Psoas muscle (tissue), 8 donors: ENCODE results near the gene TSACC. TPM values are rescaled to one million over a fixed set of nuclear protein-coding genes. Genes with fewer than 3 reads are reported as not detected.
"Not testable (repeated sequence)": the region's sequence is repeated elsewhere in the genome, so short reads cannot be mapped to it uniquely, and the experiment has no call there.

Source experiments
- ATAC-seq, 4 donors: fragments of 200-7000 bp; cut with Tn5 transposase; one replicate each; pipeline ENCODE4 v1.9.1; 2020; ENCODE audit warnings: moderate library complexity in 3 of 4, mild to moderate bottlenecking in 2 of 4
- DNase-seq, 2 donors: peaks; one replicate each; pipeline ENCODE4 v3.0.0-alpha.2; 2020
- H3K27ac ChIP-seq: fragments of 200-600 bp; one replicate; pipeline ENCODE4 v1.8.0; 2022
- H3K27me3 ChIP-seq, 3 donors: fragments of 200-600 bp in 1 of 3; one replicate each; pipeline versions ENCODE4 v1.6.1 to v1.8.0; 2013 to 2022; ENCODE audit warnings: low read length in 2 of 3, mild to moderate bottlenecking in 2 of 3, moderate library complexity in 1 of 3; ENCODE audit not compliant: insufficient read depth in 3 of 3
- H3K36me3 ChIP-seq, 2 donors: fragments of 200-600 bp in 1 of 2; one replicate each; pipeline versions ENCODE4 v1.6.1 to v1.8.0; 2013 to 2022; ENCODE audit warnings: low read depth in 1 of 2, mild to moderate bottlenecking in 1 of 2, moderate library complexity in 1 of 2; ENCODE audit not compliant: insufficient read depth in 1 of 2
- H3K4me1 ChIP-seq: fragments of 200-600 bp; one replicate; pipeline ENCODE4 v1.8.0; 2022
- H3K4me3 ChIP-seq: fragments of 200-600 bp; one replicate; pipeline ENCODE4 v1.8.0; 2022; ENCODE audit warnings: mild to moderate bottlenecking
- H3K9me3 ChIP-seq: fragments of 200-600 bp; one replicate; pipeline ENCODE4 v1.8.0; 2022
- WGBS, 3 donors: extraction: QIAGEN DNeasy Blood & Tissue Kit; methylation state at CpG; one replicate each; pipeline versions ENCODE4 v1.1.6 to v1.1.7; 2013; 5-methylcytosine and 5-hydroxymethylcytosine counted together
- intact Hi-C, 2 donors: fragments of 100-400 bp; cut with DNase I; formaldehyde crosslinking; loops; one replicate each; pipeline versions ENCODE4 v1.11.0 to v1.14.2; 2022
- polyA plus RNA-seq, 3 donors: library from polyadenylated mRNA; stranded (reverse); fragments of 200-250 nt; gene quantifications; one replicate each; pipeline ENCODE4 v1.2.3, GENCODE V29; 2013
- total RNA-seq, 4 donors: library from RNA; stranded (reverse); fragmentation: NEBNext Ultra II Directional in 2 of 4; extraction: Animal tissue kit (Norgen Biotek cat#: 25700) in 2 of 4; gene quantifications; one replicate each; pipeline versions ENCODE4 v1.2.1 to v1.2.4, GENCODE V29; 2021 to 2023
- TF ChIP-seq, protein P1 (sequence below): fragments of 200-600 bp; IDR thresholded peaks from one replicate; pipeline ENCODE4 v1.8.0; 2022; ENCODE audit warnings: antibody characterized with exemption
- donor health status: healthy with polysubstance abuse.
- donor health status: DM: no; HTN: no; CAD: no; lungs with moderate emphysema.
- donor health status: Bipolar disorder and iron deficiency.
- donor health status: healthy.
- donor health status: DM: yes; HTN: yes; CAD: no.
- donor health status: DM: no; HTN: no; CAD: no.
- donor health status: DM: no; HTN: no; CAD: no.
- donor health status: DM: yes; HTN: yes; CAD: no.

TSACC gene
- total and polyA plus RNA-seq, 7 donors: 0.30 to 1.7 (median 0.84) TPM

DNA sequence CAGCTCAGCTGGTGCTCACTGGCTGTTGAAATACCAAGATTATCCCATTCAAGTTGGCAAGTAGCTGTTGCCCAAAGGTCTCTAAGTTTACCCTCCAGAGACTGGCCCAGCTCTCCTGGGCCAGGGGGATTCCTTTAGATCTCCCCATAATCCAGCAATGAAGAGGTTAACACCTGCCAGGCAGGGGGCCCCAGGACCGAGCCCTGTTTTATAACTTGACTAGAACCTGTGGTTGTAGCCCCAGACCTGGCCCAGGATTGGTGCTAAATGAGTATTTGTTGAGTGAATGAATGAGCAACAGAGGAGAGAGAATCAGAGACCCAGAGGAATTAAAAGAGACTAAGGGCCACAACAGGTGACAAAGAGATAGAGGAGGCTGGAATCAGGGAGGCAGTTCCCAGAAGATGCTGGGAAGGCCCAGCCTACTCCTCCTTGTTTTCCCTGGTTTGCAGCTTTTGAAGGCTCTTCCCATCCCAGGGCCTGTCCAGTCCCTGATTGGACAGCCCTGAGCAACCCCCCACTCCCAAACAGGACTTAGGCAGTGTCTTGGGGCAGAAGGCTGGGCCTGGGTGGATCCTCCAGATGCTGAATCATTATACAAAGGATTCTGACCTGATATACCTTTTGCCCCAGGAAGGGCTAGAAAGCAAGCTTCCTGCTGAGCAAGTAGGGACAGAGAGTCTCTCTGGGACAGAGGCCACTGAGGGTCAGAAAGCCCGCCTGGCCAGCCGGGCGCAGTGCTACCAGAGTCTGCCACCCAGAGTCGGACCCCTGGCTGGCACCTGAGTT, 28.2 kb downstream of the TSACC start:
- Histone ChIP-seq H3K9me3 (no peaks in the 10 kb centered on the region), H3K4me3 (no peak overlapping the region), H3K27me3 (peaks cover 0 to 30% (median 3%) of the 10 kb centered on the region in 3 donors), H3K4me1 (no peaks in the 10 kb centered on the region), H3K27ac (no peak overlapping the region), H3K36me3 (no peaks in the 10 kb centered on the region)
- intact Hi-C loops: loop anchor here in 1 of 2 donors (10.0 kb wide), 1 partner anchor 178 kb away; no protein-coding TSS in a partner anchor
- no peak for ATAC-seq
- TF ChIP-seq, protein P1, sequence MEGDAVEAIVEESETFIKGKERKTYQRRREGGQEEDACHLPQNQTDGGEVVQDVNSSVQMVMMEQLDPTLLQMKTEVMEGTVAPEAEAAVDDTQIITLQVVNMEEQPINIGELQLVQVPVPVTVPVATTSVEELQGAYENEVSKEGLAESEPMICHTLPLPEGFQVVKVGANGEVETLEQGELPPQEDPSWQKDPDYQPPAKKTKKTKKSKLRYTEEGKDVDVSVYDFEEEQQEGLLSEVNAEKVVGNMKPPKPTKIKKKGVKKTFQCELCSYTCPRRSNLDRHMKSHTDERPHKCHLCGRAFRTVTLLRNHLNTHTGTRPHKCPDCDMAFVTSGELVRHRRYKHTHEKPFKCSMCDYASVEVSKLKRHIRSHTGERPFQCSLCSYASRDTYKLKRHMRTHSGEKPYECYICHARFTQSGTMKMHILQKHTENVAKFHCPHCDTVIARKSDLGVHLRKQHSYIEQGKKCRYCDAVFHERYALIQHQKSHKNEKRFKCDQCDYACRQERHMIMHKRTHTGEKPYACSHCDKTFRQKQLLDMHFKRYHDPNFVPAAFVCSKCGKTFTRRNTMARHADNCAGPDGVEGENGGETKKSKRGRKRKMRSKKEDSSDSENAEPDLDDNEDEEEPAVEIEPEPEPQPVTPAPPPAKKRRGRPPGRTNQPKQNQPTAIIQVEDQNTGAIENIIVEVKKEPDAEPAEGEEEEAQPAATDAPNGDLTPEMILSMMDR: no peak
- DNase-seq: no peak
- WGBS, 3 donors: 82 to 90% (median 88%) methylated on average over 5 of the region's 5 CpGs

- H3K27me3 ChIP-seq: peaks cover 0 to 38% (median 3%) of the 10 kb centered on the region in 3 donors
- no peak for ATAC-seq
- no peaks in the 10 kb centered on the region for H3K36me3 ChIP-seq
- H3K4me1 ChIP-seq: no peaks in the 10 kb centered on the region
- WGBS, 3 donors: 76 to 91% (median 79%) methylated on average over 9 of the region's 9 CpGs
- TF ChIP-seq, protein P1: no peak
- DNase-seq: no peak
- no peak overlapping the region for H3K4me3 ChIP-seq
- intact Hi-C loops: loop anchor here in 1 of 2 donors (10.0 kb wide), 1 partner anchor 177 kb away; no protein-coding TSS in a partner anchor
- no peak overlapping the region for H3K27ac ChIP-seq
- no peaks in the 10 kb centered on the region for H3K9me3 ChIP-seq
These were observed 29.2 kb downstream of the TSACC start for GRCh38 chr1:156367383-156368156.

GRCh38 chr1:156368157-156368658, 29.9 kb downstream of the TSACC start:
- DNase-seq: no peak
- H3K4me3 ChIP-seq: no peak overlapping the region
- peaks cover 0 to 44% (median 3%) of the 10 kb centered on the region in 3 donors for H3K27me3 ChIP-seq
- TF ChIP-seq, protein P1: no peak
- WGBS, 3 donors: 90 to 95% (median 94%) methylated on average over 7 of the region's 7 CpGs
- no peaks in the 10 kb centered on the region for H3K9me3 ChIP-seq
- H3K36me3 ChIP-seq: no peaks in the 10 kb centered on the region
- H3K27ac ChIP-seq: no peak overlapping the region
- intact Hi-C loops: loop anchor here in 1 of 2 donors (10.0 kb wide), 1 partner anchor 177 kb away; no protein-coding TSS in a partner anchor
- no peak for ATAC-seq
- no peaks in the 10 kb centered on the region for H3K4me1 ChIP-seq

DNA sequence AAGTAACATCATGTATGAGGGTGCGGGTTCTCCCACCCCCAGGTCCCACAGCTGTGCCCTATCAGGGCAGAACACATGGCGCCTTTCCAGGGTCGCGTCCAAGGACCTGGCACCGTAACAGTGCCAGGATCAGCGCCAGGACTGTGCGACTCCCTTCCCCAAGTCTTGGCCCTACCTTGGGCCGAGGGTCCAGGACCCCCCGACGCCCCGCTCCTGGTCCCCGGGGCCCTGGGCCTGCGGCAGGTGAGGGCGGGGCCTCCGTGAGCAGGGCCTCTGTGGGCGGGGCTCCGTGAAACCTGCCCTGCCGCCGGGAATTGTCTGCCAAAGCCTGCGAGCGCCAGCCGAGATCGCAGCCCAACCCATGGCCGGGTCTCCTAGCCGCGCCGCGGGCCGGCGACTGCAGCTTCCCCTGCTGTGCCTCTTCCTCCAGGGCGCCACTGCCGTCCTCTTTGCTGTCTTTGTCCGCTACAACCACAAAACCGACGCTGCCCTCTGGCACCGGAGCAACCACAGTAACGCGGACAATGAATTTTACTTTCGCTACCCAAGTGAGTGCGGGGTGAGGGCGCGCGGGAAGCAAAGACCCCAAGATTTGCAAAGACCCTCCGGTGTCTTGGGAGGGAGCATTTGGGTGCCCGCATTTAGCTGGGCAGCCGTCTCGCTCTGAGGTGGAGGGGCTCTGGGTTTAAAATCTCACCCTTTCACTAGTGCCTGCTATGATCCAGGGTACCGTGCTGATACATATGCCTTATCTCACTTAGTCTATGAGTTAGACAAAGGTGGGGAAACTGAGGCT, 30.8 kb downstream of the TSACC start, which contains the start of gene RHBG:
Gene RHBG (plus strand): TSS at position 323 of the 796 bp plus-strand sequence. CDS start 39 bp downstream, at position 362.
- 9 to 11% (median 10%) methylated on average over 48 of the region's 48 CpGs for WGBS, 3 donors
- peak within 1 kb of the TSS; percentile 62 for H3K4me3 ChIP-seq
- H3K27me3 ChIP-seq: peaks cover 0 to 46% (median 3%) of the 10 kb centered on the region in 3 donors
- ATAC-seq (peak in 3 of 4 donors; percentile 16 to 37 (median 35)), DNase-seq (peak in 1 of 2 donors; percentile 27)
- H3K27ac ChIP-seq: no peak within 1 kb of the TSS
- no peaks in the 10 kb centered on the region for H3K4me1 ChIP-seq
- intact Hi-C loops: loop anchor here in 1 of 2 donors (10.0 kb wide), 1 partner anchor 176 kb away; no protein-coding TSS in a partner anchor
- H3K9me3 ChIP-seq: no peaks in the 10 kb centered on the region
- TF ChIP-seq, protein P1: no peak
- H3K36me3 ChIP-seq: no peaks in the 10 kb centered on the region

GRCh38 chr1:156369685-156370286, 31.5 kb downstream of the TSACC start:
- H3K27me3 ChIP-seq: peaks cover 0 to 44% (median 3%) of the 10 kb centered on the region in 3 donors
- 91 to 94% (median 92%) methylated on average over 10 of the region's 10 CpGs for WGBS, 3 donors

More at GRCh38 chr1:156369685-156370286, 31.5 kb downstream of the TSACC start:
- intact Hi-C loops: loop anchor here in 1 of 2 donors (10.0 kb wide), 1 partner anchor 175 kb away; no protein-coding TSS in a partner anchor
- H3K4me1 ChIP-seq, H3K9me3 ChIP-seq, DNase-seq, H3K27ac ChIP-seq, H3K36me3 ChIP-seq, ATAC-seq: not testable (repeated sequence)
- peak overlapping the region; percentile 62 for H3K4me3 ChIP-seq
